BLaER1 (cell line): ENCODE data around the gene CNTNAP5.

ENCODE experiments used
- H3K27ac ChIP-seq: shearing (Covaris generic); formaldehyde crosslinking; 2 replicates; pipeline ENCODE4 v1.8.1; 2022
- H3K27me3 ChIP-seq: shearing (Covaris generic); formaldehyde crosslinking; 2 replicates; pipeline ENCODE4 v1.8.1; 2022
- H3K36me3 ChIP-seq: shearing (Covaris generic); formaldehyde crosslinking; 2 replicates; pipeline ENCODE4 v1.8.1; 2022
- H3K4me1 ChIP-seq: shearing (Covaris generic); formaldehyde crosslinking; 2 replicates; pipeline ENCODE4 v1.8.1; 2022
- H3K4me2 ChIP-seq: shearing (Covaris generic); formaldehyde crosslinking; 2 replicates; pipeline ENCODE4 v1.8.1; 2022
- H3K4me3 ChIP-seq: shearing (Covaris generic); formaldehyde crosslinking; 2 replicates; pipeline ENCODE4 v1.8.1; 2022
- H3K9ac ChIP-seq: shearing (Covaris generic); formaldehyde crosslinking; 2 replicates; pipeline ENCODE4 v1.8.1; 2022
- H3K9me3 ChIP-seq: shearing (Covaris generic); formaldehyde crosslinking; 2 replicates; pipeline ENCODE4 v1.8.1; 2022
- H4K20me1 ChIP-seq: shearing (Covaris generic); formaldehyde crosslinking; 2 replicates; pipeline ENCODE4 v1.8.1; 2022
- Cebpa-rat ChIP-seq: shearing (Covaris generic); IDR thresholded peaks from 2 replicates; pipeline ENCODE4 v1.8.1; 2022

The CNTNAP5 gene

DNA sequence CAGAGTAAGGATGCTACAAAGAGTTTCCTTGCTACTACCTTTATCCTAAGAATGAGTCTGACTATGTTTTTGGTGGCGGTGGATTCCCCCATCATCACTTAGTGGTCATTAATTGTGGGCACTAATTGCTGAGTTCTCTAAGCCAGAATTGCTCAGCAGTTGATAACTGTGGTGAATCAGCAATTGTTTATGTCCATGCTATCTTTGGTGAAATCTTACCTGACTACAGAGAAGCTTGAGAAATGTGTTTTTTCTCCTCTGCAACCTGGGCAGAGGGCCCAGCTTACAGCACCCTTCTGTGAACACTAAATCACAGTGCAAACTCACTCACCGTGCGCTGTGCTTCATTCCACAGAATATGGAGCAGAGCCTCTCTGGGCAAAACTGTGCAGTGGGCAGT lies 683.6 kb downstream of the CNTNAP5 start:
- no peak overlapping the region for H3K4me3 ChIP-seq
- H3K27me3 ChIP-seq = no peaks in the 10 kb centered on the region
- no peak for TF ChIP-seq Cebpa-rat
- H3K9me3 ChIP-seq = no peaks in the 10 kb centered on the region
- H3K9ac ChIP-seq = no peak overlapping the region
- H3K4me2 ChIP-seq = no peak overlapping the region
- H3K36me3 ChIP-seq = no peaks in the 10 kb centered on the region
- no peaks in the 10 kb centered on the region for H3K4me1 ChIP-seq
- no peak overlapping the region for H3K27ac ChIP-seq
- H4K20me1 ChIP-seq = no peaks in the 10 kb centered on the region

DNA sequence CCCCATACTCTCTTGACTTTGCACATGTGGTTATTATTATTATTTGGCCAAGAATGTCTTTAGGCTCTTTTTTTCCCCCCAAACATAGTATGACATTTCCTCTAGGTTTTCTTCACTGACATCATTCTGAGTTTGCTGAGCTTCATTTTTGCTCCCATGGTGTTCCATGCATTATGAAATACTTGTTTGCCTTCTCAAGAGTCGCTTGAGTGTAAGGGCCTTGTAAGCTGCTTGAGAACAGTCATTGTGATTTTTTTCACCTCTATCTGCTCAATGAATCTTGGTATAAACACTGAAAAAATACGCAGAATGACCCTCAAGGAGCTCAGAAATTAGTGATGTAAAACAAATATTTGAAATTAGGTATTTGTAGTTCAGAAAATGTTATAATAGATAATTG lies 688.9 kb downstream of the CNTNAP5 start:
- Histone ChIP-seq H3K4me2 (no peak overlapping the region), H3K4me1 (no peaks in the 10 kb centered on the region), H3K4me3 (no peak overlapping the region), H3K36me3 (no peaks in the 10 kb centered on the region), H4K20me1 (no peaks in the 10 kb centered on the region), H3K9ac (no peak overlapping the region), H3K27me3 (no peaks in the 10 kb centered on the region), H3K9me3 (no peaks in the 10 kb centered on the region), H3K27ac (no peak overlapping the region)
- TF ChIP-seq Cebpa-rat = no peak

DNA sequence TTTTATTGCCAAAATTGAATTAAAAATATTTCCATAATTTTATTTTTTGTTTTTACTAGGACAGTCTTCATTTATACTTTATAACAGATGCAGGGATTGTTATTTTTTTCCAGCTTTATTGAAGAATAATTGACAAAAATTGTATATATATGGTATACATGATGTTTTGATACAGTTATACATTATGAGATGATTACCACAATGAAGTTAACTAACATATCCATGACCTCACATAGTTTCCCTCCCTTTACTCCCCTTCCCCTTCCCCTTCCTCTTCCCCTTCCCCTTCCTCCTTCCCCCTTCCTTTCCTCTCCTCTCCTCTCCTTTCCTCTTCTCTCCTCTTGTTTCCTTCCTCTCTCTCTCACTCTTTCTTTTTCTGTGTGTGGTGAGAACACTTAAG lies 700.1 kb downstream of the CNTNAP5 start:
- Histone ChIP-seq H3K4me2 (no peak overlapping the region), H3K36me3 (no peaks in the 10 kb centered on the region), H3K4me3 (no peak overlapping the region), H3K27ac (no peak overlapping the region), H3K4me1 (0 out of 2 replicates have a peak, but pooled peaks cover 3% of the 10 kb centered on the region), H3K9me3 (no peaks in the 10 kb centered on the region), H3K27me3 (no peaks in the 10 kb centered on the region), H4K20me1 (no peaks in the 10 kb centered on the region), H3K9ac (no peak overlapping the region)
- no peak for TF ChIP-seq Cebpa-rat

DNA sequence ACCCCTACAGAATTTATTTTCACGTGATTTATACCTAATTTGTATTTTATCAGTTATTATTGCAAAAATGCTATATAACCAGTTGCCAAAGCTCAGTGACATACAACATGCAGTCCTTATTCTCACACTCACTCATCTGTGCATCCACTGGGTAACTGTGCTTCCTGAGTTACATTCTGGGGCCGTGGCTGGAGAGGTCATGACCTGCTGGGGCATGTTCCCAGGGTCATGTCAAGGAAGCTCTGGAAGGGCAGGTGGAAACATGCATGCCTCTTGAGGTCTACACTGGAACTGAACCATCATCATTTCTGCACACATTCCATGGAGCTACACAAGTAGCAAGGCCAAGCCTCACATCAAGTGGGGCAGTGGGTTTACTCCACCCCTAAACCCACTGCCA lies 715.5 kb downstream of the CNTNAP5 start:
- Histone ChIP-seq H3K4me3 (no peak overlapping the region), H3K27ac (no peak overlapping the region), H3K27me3 (no peaks in the 10 kb centered on the region)

DNA sequence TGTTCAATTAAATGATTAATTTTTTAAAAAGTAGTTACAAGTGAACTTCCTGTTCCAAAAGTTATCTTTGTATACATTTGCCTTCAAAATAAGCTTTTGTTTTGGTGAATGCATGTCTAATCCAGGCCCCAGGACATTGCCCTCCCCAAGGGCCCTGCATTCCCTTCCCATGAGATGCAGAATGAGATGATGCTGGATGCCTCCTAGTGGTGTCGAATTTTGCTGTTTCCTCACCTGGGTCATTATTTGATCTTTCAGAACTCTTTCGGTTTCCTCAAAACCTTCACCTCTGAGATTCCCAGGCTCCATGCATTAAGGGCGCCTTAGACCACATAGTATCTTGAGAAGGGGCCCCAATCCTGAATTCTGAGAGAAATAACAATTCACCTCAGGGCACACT lies 728.8 kb downstream of the CNTNAP5 start:
- H4K20me1 ChIP-seq = no peaks in the 10 kb centered on the region
- H3K27me3 ChIP-seq = no peaks in the 10 kb centered on the region
- no peak overlapping the region for H3K27ac ChIP-seq
- H3K9me3 ChIP-seq = no peaks in the 10 kb centered on the region
- H3K4me3 ChIP-seq = no peak overlapping the region
- H3K4me2 ChIP-seq = no peak overlapping the region
- TF ChIP-seq Cebpa-rat = no peak
- no peaks in the 10 kb centered on the region for H3K36me3 ChIP-seq
- peaks cover 18% of the 10 kb centered on the region; the same call in 1 of the 2 replicates for H3K4me1 ChIP-seq
- H3K9ac ChIP-seq = no peak overlapping the region

More for the DNA sequence above, 715.5 kb downstream of the CNTNAP5 start:
- Histone ChIP-seq H3K4me2 (no peak overlapping the region), H4K20me1 (no peaks in the 10 kb centered on the region), H3K9ac (no peak overlapping the region), H3K9me3 (no peaks in the 10 kb centered on the region), H3K4me1 (peaks cover 10% of the 10 kb centered on the region), H3K36me3 (no peaks in the 10 kb centered on the region)
- TF ChIP-seq Cebpa-rat = no peak

DNA sequence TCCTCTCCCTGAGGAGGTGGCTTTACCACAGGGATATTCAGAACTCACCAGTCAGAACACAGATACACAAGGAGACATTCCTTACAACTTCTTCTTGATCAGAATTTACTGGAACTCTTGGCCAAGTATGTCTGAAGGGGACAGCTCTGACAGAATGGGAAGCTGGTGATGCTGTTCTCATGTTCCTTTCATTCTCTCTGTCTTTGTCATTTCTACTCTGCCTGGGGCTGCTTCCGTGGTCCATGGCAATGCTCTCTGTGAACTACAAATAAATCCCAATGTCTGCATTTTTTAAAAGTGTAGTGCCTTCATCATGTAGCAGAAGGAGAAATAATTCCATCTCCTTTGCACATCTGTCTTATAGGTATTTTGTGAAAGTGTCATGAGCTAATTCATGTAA lies 730.3 kb downstream of the CNTNAP5 start:
- Histone ChIP-seq H3K27me3 (no peaks in the 10 kb centered on the region), H3K4me2 (no peak overlapping the region), H3K4me1 (peaks cover 18% of the 10 kb centered on the region; the same call in 1 of the 2 replicates), H3K4me3 (no peak overlapping the region), H3K36me3 (no peaks in the 10 kb centered on the region), H3K27ac (no peak overlapping the region), H4K20me1 (no peaks in the 10 kb centered on the region), H3K9me3 (no peaks in the 10 kb centered on the region), H3K9ac (no peak overlapping the region)
- TF ChIP-seq Cebpa-rat = no peak

DNA sequence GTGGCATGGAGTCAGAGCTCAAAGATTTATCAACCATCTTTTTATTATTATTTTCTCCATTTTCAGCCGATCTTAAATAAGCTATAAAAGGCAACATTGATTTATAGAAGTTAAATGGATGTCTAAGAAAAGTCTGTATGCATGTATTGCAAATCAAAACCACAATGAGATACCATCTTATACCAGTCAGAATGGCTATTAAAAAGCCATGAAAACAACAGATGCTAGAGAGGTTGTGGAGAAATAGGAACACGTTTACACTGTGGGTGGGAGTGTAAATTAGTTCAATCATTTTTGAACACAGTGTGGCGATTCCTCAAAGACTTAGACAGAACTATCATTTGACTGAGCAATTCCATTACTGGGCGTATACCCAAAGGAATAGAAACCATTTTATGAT lies 731.0 kb downstream of the CNTNAP5 start:
- H3K9me3 ChIP-seq = no peaks in the 10 kb centered on the region
- no peak for TF ChIP-seq Cebpa-rat
- H3K4me1 ChIP-seq = peaks cover 11% of the 10 kb centered on the region; the same call in 1 of the 2 replicates
- H3K27me3 ChIP-seq = no peaks in the 10 kb centered on the region
- no peak overlapping the region for H3K27ac ChIP-seq
- no peak overlapping the region for H3K9ac ChIP-seq
- no peaks in the 10 kb centered on the region for H4K20me1 ChIP-seq
- no peak overlapping the region for H3K4me3 ChIP-seq
- H3K36me3 ChIP-seq = no peaks in the 10 kb centered on the region
- no peak overlapping the region for H3K4me2 ChIP-seq

DNA sequence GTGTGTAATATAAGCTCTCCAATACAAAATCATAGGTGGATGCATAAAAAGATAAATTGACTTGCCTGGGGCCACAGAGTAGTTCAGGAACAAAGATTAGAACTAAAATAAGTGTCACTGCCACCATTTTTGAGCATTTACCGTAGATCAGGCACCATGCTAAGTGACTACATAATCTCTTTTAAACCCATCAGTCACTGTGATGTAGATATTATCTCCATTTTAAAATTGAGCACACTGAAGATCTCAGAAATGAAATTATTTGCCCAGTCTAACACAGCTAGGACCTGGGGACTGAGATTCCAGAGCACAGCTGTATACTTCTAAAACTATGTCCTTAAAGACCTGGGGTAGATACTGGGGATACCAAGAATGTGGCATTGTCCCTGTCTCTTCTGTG lies 737.3 kb downstream of the CNTNAP5 start:
- no peaks in the 10 kb centered on the region for H3K27me3 ChIP-seq

DNA sequence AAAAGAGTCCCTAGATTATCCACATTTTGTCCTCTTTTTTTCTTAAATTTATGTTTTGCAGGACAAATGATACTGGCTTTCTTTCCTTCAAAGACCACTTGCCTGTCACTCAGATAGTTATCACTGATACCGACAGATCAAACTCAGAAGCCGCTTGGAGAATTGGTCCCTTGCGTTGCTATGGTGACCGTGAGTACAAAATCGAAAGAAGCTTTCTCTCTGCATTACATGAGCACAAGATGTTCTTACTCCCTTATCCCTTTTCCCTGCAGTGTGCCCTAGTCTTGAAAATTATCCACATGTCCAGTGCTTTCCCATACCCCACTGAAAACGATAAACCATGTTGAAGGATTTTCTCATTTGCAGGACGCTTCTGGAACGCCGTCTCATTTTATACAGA lies 738.5 kb downstream of the CNTNAP5 start:
- H3K4me3 ChIP-seq = no peak overlapping the region
- no peak overlapping the region for H3K4me2 ChIP-seq
- H3K27ac ChIP-seq = no peak overlapping the region
- H3K9ac ChIP-seq = no peak overlapping the region
- no peaks in the 10 kb centered on the region for H3K4me1 ChIP-seq
- H3K36me3 ChIP-seq = no peaks in the 10 kb centered on the region
- H4K20me1 ChIP-seq = no peaks in the 10 kb centered on the region
- H3K9me3 ChIP-seq = no peaks in the 10 kb centered on the region
- TF ChIP-seq Cebpa-rat = no peak
- H3K27me3 ChIP-seq = no peaks in the 10 kb centered on the region

More for the DNA sequence above, 737.3 kb downstream of the CNTNAP5 start:
- H3K9me3 ChIP-seq = no peaks in the 10 kb centered on the region
- no peak overlapping the region for H3K9ac ChIP-seq
- no peak overlapping the region for H3K27ac ChIP-seq
- no peak overlapping the region for H3K4me2 ChIP-seq
- no peak overlapping the region for H3K4me3 ChIP-seq
- no peak for TF ChIP-seq Cebpa-rat
- no peaks in the 10 kb centered on the region for H3K36me3 ChIP-seq
- no peaks in the 10 kb centered on the region for H3K4me1 ChIP-seq
- no peaks in the 10 kb centered on the region for H4K20me1 ChIP-seq

DNA sequence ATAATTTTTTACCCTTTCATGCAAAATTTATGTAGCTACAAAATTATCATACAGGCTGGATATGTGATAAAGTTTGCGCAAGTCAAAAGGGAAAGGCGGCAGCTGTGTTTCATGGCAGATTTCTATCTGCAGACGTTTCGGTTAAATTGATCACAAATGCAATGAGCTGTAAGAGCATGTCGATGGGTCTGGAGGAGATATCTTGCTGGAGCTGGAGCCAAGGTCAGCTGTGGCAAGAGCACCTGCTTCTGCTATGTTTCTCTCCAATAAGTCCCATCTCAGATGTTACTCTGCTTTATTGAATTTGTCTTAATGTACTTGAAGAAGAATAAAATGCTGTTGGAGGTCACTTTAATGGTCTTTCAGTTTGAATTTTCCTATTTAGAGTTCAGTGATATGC lies 749.7 kb downstream of the CNTNAP5 start:
- Histone ChIP-seq H3K36me3 (no peaks in the 10 kb centered on the region), H3K27me3 (no peaks in the 10 kb centered on the region), H3K4me2 (no peak overlapping the region), H3K9me3 (no peaks in the 10 kb centered on the region), H4K20me1 (no peaks in the 10 kb centered on the region), H3K4me3 (no peak overlapping the region), H3K4me1 (peaks cover 13% of the 10 kb centered on the region), H3K27ac (no peak overlapping the region), H3K9ac (no peak overlapping the region)
- no peak for TF ChIP-seq Cebpa-rat

DNA sequence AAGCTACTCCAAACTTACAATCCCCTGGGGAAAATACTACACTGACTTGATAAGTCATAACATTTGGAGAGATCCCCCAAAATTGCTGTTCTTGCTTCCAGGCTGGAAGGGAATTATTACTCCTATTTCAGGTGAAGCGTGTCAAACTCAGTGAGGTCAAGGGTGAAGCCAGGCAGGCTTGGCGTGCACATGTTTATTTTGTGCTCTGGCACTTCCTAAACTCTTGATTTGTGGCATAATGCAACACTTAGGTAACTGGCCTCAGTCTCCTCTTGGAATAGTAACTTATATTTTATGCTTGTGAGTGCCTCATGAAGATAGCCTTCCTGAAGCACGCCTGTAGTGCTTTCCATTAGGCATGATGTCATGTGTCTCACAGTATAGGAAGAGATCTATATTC lies 751.2 kb downstream of the CNTNAP5 start:
- Histone ChIP-seq H3K4me3 (no peak overlapping the region), H3K4me2 (peak overlapping the region; percentile 16; the same call in 1 of the 2 replicates), H3K27ac (no peak overlapping the region), H3K36me3 (no peaks in the 10 kb centered on the region), H4K20me1 (no peaks in the 10 kb centered on the region), H3K9me3 (no peaks in the 10 kb centered on the region), H3K27me3 (no peaks in the 10 kb centered on the region), H3K9ac (no peak overlapping the region), H3K4me1 (peaks cover 13% of the 10 kb centered on the region)
- no peak for TF ChIP-seq Cebpa-rat
